PC-3 (cell line): Measurements from ENCODE around the gene SNRPN. TPM values are rescaled to one million over a fixed set of nuclear protein-coding genes. Genes with fewer than 3 reads are reported as not detected.
A peak's percentile ranks its signal among the peaks of the same experiment; 100 is the strongest.

ENCODE experiments used
- ATAC-seq: fragments of 200-7000 bp; cut with Tn5 transposase; 2 replicates; pipeline ENCODE4 v1.9.1; 2020; ENCODE audit warnings: mild to moderate bottlenecking, moderate library complexity
- BruUV-seq: library from RNA; stranded (reverse); fragments of 400-500 nt; replicated peaks from 2 replicates; lab custom pipeline; 2021; lab: Mats Ljungman, UMichigan
- CTCF ChIA-PET: fragments of 300-600 bp; sonication (Branson Sonifier 250); formaldehyde crosslinking; loops from one replicate; lab custom pipeline; 2022; ENCODE audit warnings: antibody characterized with exemption; lab: Charles Lee
- POLR2A ChIA-PET: fragments of 300-600 bp; sonication (Branson Sonifier 250); formaldehyde crosslinking; loops from one replicate; lab custom pipeline; 2022; ENCODE audit warnings: antibody characterized with exemption; ENCODE audit not compliant: unreplicated experiment; lab: Charles Lee
- DNase-seq: peaks from one replicate; pipeline ENCODE4 v3.0.0-alpha.2; 2015
- H2AFZ ChIP-seq: fragments of 300-600 bp; sonication (generic); 2 replicates; pipeline ENCODE4 v1.6.0; 2016; ENCODE audit warnings: antibody characterized with exemption, low read length
- H3F3A ChIP-seq: fragments of 300-600 bp; sonication (generic); one replicate; pipeline ENCODE4 v1.6.0; 2017; ENCODE audit warnings: antibody characterized with exemption, low read length, control low read depth, mild to moderate bottlenecking; ENCODE audit not compliant: unreplicated experiment
- H3K27ac ChIP-seq: fragments of 300-600 bp; sonication (generic); 2 replicates; pipeline ENCODE4 v1.5.1; 2016; ENCODE audit warnings: mild to moderate bottlenecking, low read length
- H3K27me3 ChIP-seq: fragments of 300-600 bp; sonication (generic); 2 replicates; pipeline ENCODE4 v1.6.1; 2016; ENCODE audit warnings: low read length, mixed read lengths
- H3K36me3 ChIP-seq: fragments of 300-600 bp; sonication (generic); 2 replicates; pipeline ENCODE4 v1.6.1; 2016; ENCODE audit warnings: low read depth, mixed run types, low read length, mixed read lengths
- H3K4me1 ChIP-seq: fragments of 300-600 bp; sonication (generic); 2 replicates; pipeline ENCODE4 v1.5.1; 2016; ENCODE audit warnings: low read length; ENCODE audit not compliant: insufficient read depth
- H3K4me2 ChIP-seq: fragments of 300-600 bp; sonication (generic); 2 replicates; pipeline ENCODE4 v1.6.0; 2016; ENCODE audit warnings: low read length
- H3K4me3 ChIP-seq: fragments of 300-600 bp; sonication (generic); 2 replicates; pipeline ENCODE4 v1.5.1; 2016; ENCODE audit warnings: mild to moderate bottlenecking, low read length, mixed read lengths
- H3K79me2 ChIP-seq: fragments of 300-600 bp; sonication (generic); 2 replicates; pipeline ENCODE4 v1.6.1; 2017; ENCODE audit warnings: low read length, mixed read lengths
- H3K9ac ChIP-seq: fragments of 300-600 bp; sonication (generic); 2 replicates; pipeline ENCODE4 v1.6.0; 2016; ENCODE audit warnings: mild to moderate bottlenecking, low read length
- H3K9me2 ChIP-seq: fragments of 300-600 bp; sonication (generic); replicated peaks from 2 replicates; pipeline ENCODE4 v1.6.1; 2016; ENCODE audit warnings: mixed run types, low read length, mixed read lengths
- H3K9me3 ChIP-seq: fragments of 300-600 bp; sonication (generic); 2 replicates; pipeline ENCODE4 v1.6.1; 2016; ENCODE audit warnings: low read length, mixed read lengths
- H4K20me1 ChIP-seq: fragments of 300-600 bp; sonication (generic); 2 replicates; pipeline ENCODE4 v1.6.1; 2016; ENCODE audit warnings: low read length, mixed read lengths
- EZH2 ChIP-seq: fragments of 300-600 bp; sonication (generic); IDR thresholded peaks from one replicate; pipeline ENCODE4 v1.6.1; 2017; ENCODE audit warnings: antibody characterized with exemption, mild to moderate bottlenecking, low read length; ENCODE audit not compliant: unreplicated experiment
- EZH2phosphoT487 ChIP-seq: fragments of 300-600 bp; sonication (generic); IDR thresholded peaks from 2 replicates; pipeline ENCODE4 v1.6.1; 2018; ENCODE audit warnings: mild to moderate bottlenecking, antibody characterized with exemption, low read length, borderline replicate concordance
- intact Hi-C: fragments of 100-400 bp; cut with micrococcal nuclease; formaldehyde crosslinking; loops from 2 replicates; pipeline ENCODE4 v1.9.0; 2023
- total RNA-seq: library from RNA; depleted of rRNA; stranded (reverse); fragments of >200 nt; gene quantifications from 2 replicates; pipeline ENCODE4 v1.2.3, GENCODE V29; 2014
- TF ChIP-seq, protein P1 (sequence below): fragments of 300-600 bp; sonication (generic); conservative IDR thresholded peaks from 2 replicates; pipeline ENCODE4 v1.5.1; 2017; ENCODE audit warnings: antibody characterized with exemption, low read depth, mild to moderate bottlenecking, low read length

The SNRPN gene
- total RNA-seq, 1 experiment from 2014 or later = 139 TPM

DNA sequence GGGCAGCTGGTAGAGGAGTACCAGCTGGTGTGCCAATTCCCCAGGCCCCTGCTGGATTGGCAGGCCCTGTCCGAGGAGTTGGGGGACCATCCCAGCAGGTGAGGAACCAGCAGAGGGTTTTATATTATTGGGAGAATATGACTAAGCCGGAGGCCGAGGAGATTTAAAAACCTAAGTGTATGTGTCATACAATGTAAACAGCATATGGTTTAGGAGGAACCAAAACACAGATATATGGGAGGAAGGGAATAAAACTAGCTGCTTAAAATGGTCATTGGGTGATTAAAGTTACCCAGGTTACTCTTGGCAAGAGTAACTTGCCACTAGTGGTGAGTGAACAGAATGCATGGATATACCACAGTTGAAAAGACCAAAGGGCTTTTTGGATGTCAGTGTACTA, 22.1 kb downstream of the SNRPN start:
- POLR2A ChIA-PET = no interaction called here
- peak; percentile 88 for ATAC-seq

GRCh38 chr15:24977686-24978085, 22.9 kb downstream of the SNRPN start:
- Histone ChIP-seq H3K4me1 (peaks cover 16% of the 10 kb centered on the region), H3K27ac (0 out of 2 replicates have a peak overlapping the region, but pooled peaks have one; percentile 23), H3K4me2 (no peak overlapping the region), H3K36me3 (peaks cover 30% of the 10 kb centered on the region), H3K9ac (no peak overlapping the region), H4K20me1 (no peaks in the 10 kb centered on the region), H3K9me2 (no peaks in the 10 kb centered on the region), H3K79me2 (no peaks in the 10 kb centered on the region), H2AFZ (no peak overlapping the region), H3K4me3 (no peak overlapping the region), H3K27me3 (no peaks in the 10 kb centered on the region), H3F3A (no peaks in the 10 kb centered on the region), H3K9me3 (peaks cover 19% of the 10 kb centered on the region)
- ATAC-seq (no peak), DNase-seq (no peak)
- POLR2A ChIA-PET = no interaction called here
- no TSS peak for BruUV-seq
- no peak for TF ChIP-seq EZH2phosphoT487
- TF ChIP-seq EZH2 = no peak
- TF ChIP-seq, protein P1, sequence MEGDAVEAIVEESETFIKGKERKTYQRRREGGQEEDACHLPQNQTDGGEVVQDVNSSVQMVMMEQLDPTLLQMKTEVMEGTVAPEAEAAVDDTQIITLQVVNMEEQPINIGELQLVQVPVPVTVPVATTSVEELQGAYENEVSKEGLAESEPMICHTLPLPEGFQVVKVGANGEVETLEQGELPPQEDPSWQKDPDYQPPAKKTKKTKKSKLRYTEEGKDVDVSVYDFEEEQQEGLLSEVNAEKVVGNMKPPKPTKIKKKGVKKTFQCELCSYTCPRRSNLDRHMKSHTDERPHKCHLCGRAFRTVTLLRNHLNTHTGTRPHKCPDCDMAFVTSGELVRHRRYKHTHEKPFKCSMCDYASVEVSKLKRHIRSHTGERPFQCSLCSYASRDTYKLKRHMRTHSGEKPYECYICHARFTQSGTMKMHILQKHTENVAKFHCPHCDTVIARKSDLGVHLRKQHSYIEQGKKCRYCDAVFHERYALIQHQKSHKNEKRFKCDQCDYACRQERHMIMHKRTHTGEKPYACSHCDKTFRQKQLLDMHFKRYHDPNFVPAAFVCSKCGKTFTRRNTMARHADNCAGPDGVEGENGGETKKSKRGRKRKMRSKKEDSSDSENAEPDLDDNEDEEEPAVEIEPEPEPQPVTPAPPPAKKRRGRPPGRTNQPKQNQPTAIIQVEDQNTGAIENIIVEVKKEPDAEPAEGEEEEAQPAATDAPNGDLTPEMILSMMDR = no peak
- CTCF ChIA-PET = no interaction called here
- intact Hi-C loops = no loop called here

More for the DNA sequence above, 22.1 kb downstream of the SNRPN start:
- H3K36me3 ChIP-seq = peaks cover 29% of the 10 kb centered on the region
- peak; percentile 76 for DNase-seq
- no peaks in the 10 kb centered on the region for H3K27me3 ChIP-seq
- H3K9me3 ChIP-seq = peaks cover 19% of the 10 kb centered on the region
- no peak overlapping the region for H2AFZ ChIP-seq
- H4K20me1 ChIP-seq = no peaks in the 10 kb centered on the region
- H3K9me2 ChIP-seq = no peaks in the 10 kb centered on the region
- no peaks in the 10 kb centered on the region for H3K79me2 ChIP-seq
- 0 out of 2 replicates have a peak overlapping the region, but pooled peaks have one; percentile 30 for H3K9ac ChIP-seq
- BruUV-seq = no TSS peak
- CTCF ChIA-PET = no interaction called here
- 0 out of 2 replicates have a peak overlapping the region, but pooled peaks have one; percentile 28 for H3K4me3 ChIP-seq
- TF ChIP-seq EZH2phosphoT487 = no peak
- TF ChIP-seq, protein P1 = peak; percentile 37; the same call in 1 of the 2 replicates
- peak overlapping the region; percentile 59 for H3K4me2 ChIP-seq
- intact Hi-C loops = no loop called here
- H3F3A ChIP-seq = no peaks in the 10 kb centered on the region
- H3K27ac ChIP-seq = peak overlapping the region; percentile 91
- peaks cover 16% of the 10 kb centered on the region for H3K4me1 ChIP-seq

DNA sequence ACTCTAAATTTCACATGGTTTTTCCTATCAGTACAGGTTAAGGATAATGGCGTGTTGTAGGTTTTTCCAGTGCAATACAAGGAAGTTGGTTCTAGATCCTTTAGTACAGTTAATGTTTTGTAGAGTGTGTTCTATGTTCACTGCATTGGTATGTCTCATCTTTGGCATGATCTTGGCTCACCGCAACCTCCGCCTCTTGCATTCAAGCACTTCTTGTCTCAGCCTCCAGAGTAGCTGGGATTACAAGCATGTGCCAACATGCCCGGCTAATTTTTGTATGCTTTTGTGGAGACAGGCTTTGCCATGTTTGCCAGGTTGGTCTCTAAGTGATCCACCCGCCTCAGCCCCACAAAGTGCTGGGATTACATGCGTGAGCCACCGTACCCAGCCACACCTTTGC, 30.4 kb downstream of the SNRPN start:
- no peak overlapping the region for H3K27ac ChIP-seq
- CTCF ChIA-PET = no interaction called here
- H4K20me1 ChIP-seq = no peaks in the 10 kb centered on the region
- no peaks in the 10 kb centered on the region for H3F3A ChIP-seq
- H3K79me2 ChIP-seq = no peaks in the 10 kb centered on the region
- H3K9me3 ChIP-seq = peaks cover 20% of the 10 kb centered on the region; the same call in 1 of the 2 replicates
- no peak overlapping the region for H3K4me3 ChIP-seq
- H3K4me2 ChIP-seq = no peak overlapping the region
- intact Hi-C loops = no loop called here
- no peaks in the 10 kb centered on the region for H3K9me2 ChIP-seq
- H3K36me3 ChIP-seq = peaks cover 9% of the 10 kb centered on the region; the same call in 1 of the 2 replicates
- H3K9ac ChIP-seq = no peak overlapping the region
- H2AFZ ChIP-seq = no peak overlapping the region
- no TSS peak for BruUV-seq
- POLR2A ChIA-PET = no interaction called here
- H3K4me1 ChIP-seq = no peaks in the 10 kb centered on the region
- TF ChIP-seq EZH2phosphoT487 = no peak
- no peak for TF ChIP-seq EZH2
- TF ChIP-seq, protein P1 = no peak
- no peaks in the 10 kb centered on the region for H3K27me3 ChIP-seq
- ATAC-seq (no peak), DNase-seq (no peak)
